ENCODE data around the gene ZKSCAN4. TPM values are rescaled to one million over a fixed set of nuclear protein-coding genes. Genes with fewer than 3 reads are reported as not detected.

ZKSCAN4 gene
- total RNA-seq, 1 experiment from 2014 or later, result 7.3 TPM

- ChIA-PET CTCF (interaction anchor here (1.1 kb wide), 1 partner anchor 135 kb away, joined by 4 read pairs; no protein-coding TSS in a partner anchor), POLR2A (interaction anchor here (1.2 kb wide), 1 partner anchor 46 kb away, joined by 3 read pairs; the partner anchor contains the start of gene ZSCAN26)
- Mint-ChIP-seq H3K27me3 (ENCODE audit: low read depth) (peaks cover 90% of the 10 kb centered on the region), H3K36me3 (no peaks in the 10 kb centered on the region), H3K9me3 (no peaks in the 10 kb centered on the region), H3K4me3 (no peak overlapping the region), H3K4me1 (peaks cover 20% of the 10 kb centered on the region), H3K27ac (no peak overlapping the region)
- no peak for DNase-seq (ENCODE audit: low spot score)
- no peak for TF ChIP-seq ETV6 (CRISPR knock-in tag; IDR thresholded peaks at IDR 0.05)
- no peak for TF ChIP-seq EMX1 (CRISPR knock-in tag; IDR thresholded peaks at IDR 0.05)
- TF ChIP-seq PRRX2 (CRISPR knock-in tag; IDR thresholded peaks at IDR 0.05), result no peak
- no peak for ATAC-seq
Measured at GRCh38 chr6:28220257-28221133, 31.6 kb downstream of the ZKSCAN4 start.

GRCh38 chr6:28218312-28219248 lies 33.5 kb downstream of the ZKSCAN4 start:
- peak overlapping the region; percentile 71 for H3K4me3 Mint-ChIP-seq
- H3K27ac Mint-ChIP-seq, result no peak overlapping the region
- ChIA-PET CTCF (interaction anchor here (0.7 to 1.8 kb wide), 5 partner anchors 35 to 137 kb away, joined by 3 to 10 read pairs (median 4); partner anchors contain the start of genes ZKSCAN8 and ZSCAN26), POLR2A (interaction anchor here (0.7 to 1.3 kb wide), 3 partner anchors 81 to 180 kb away, joined by 3 read pairs; partner anchors contain the start of gene ZSCAN12)
- peaks cover 24% of the 10 kb centered on the region for H3K4me1 Mint-ChIP-seq
- ATAC-seq (peak; percentile 85), DNase-seq (ENCODE audit: low spot score) (peak; percentile 54)
- no peak for TF ChIP-seq PRDM15 (CRISPR knock-in tag; IDR thresholded peaks at IDR 0.05)
- TF ChIP-seq E2F1 (CRISPR knock-in tag; IDR thresholded peaks at IDR 0.05), result 0 out of 2 replicates have a peak, but pooled peaks have one; percentile 48
- no peak for TF ChIP-seq TP53 (CRISPR knock-in tag; IDR thresholded peaks at IDR 0.05)
- peak; percentile 5; the same call in 1 of the 2 replicates for TF ChIP-seq GABPB1 (CRISPR knock-in tag; IDR thresholded peaks at IDR 0.05)
- TF ChIP-seq ZNF281 (CRISPR knock-in tag; IDR thresholded peaks at IDR 0.05), result peak; percentile 31; the same call in 1 of the 2 replicates
- TF ChIP-seq MAX (CRISPR knock-in tag; IDR thresholded peaks at IDR 0.05), result peak; percentile 84; the same call in 1 of the 2 replicates
- H3K27me3 Mint-ChIP-seq (ENCODE audit: low read depth), result peaks cover 94% of the 10 kb centered on the region
- no peaks in the 10 kb centered on the region for H3K9me3 Mint-ChIP-seq
- no peaks in the 10 kb centered on the region for H3K36me3 Mint-ChIP-seq

GRCh38 chr6:28217890-28218289 lies 34.2 kb downstream of the ZKSCAN4 start:
- H3K4me1 Mint-ChIP-seq, result peaks cover 31% of the 10 kb centered on the region
- TF ChIP-seq FOXJ3 (CRISPR knock-in tag; IDR thresholded peaks at IDR 0.05; ENCODE audit: borderline replicate concordance) (0 out of 2 replicates have a peak, but pooled peaks have one; percentile 33), MLX (CRISPR knock-in tag; IDR thresholded peaks at IDR 0.05) (no peak)
- ATAC-seq, result no peak
- POLR2A ChIA-PET, result interaction anchor here (0.7 to 1.3 kb wide), 3 partner anchors 80 to 181 kb away, joined by 3 read pairs; partner anchors contain the start of gene ZSCAN12
- peaks cover 94% of the 10 kb centered on the region for H3K27me3 Mint-ChIP-seq (ENCODE audit: low read depth)
- no peaks in the 10 kb centered on the region for H3K36me3 Mint-ChIP-seq
- CTCF ChIA-PET, result interaction anchor here (1.4 to 1.8 kb wide), 4 partner anchors 35 to 138 kb away, joined by 3 to 10 read pairs (median 6); partner anchors contain the start of genes ZKSCAN8 and ZSCAN26
- no peak for DNase-seq (ENCODE audit: low spot score)
- H3K9me3 Mint-ChIP-seq, result no peaks in the 10 kb centered on the region
- peak overlapping the region; percentile 71 for H3K4me3 Mint-ChIP-seq
- no peak overlapping the region for H3K27ac Mint-ChIP-seq
